HEK293T (cell line): ENCODE measurements around the gene OPA1.

Experiments used
- BHLHE40 ChIP-seq: fragments of 450-650 bp; IDR thresholded peaks from 2 replicates; pipeline ENCODE4 v1.6.1; 2016; ENCODE audit warnings: mild to moderate bottlenecking, moderate library complexity, borderline replicate concordance
- FOXA1 ChIP-seq: fragments of 450-650 bp; IDR thresholded peaks from 2 replicates; pipeline ENCODE4 v1.6.1; 2016; ENCODE audit warnings: mild to moderate bottlenecking
- FOXK2 ChIP-seq: fragments of 450-650 bp; IDR thresholded peaks from 2 replicates; pipeline ENCODE4 v1.6.1; 2016; ENCODE audit warnings: mild to moderate bottlenecking
- HDGF ChIP-seq: fragments of 450-650 bp; IDR thresholded peaks from 2 replicates; pipeline ENCODE4 v1.6.1; 2017; ENCODE audit warnings: antibody characterized with exemption, borderline replicate concordance
- L3MBTL2 ChIP-seq: fragments of 450-650 bp; conservative IDR thresholded peaks from 2 replicates; pipeline ENCODE4 v1.6.1; 2016; ENCODE audit warnings: mild to moderate bottlenecking
- PKNOX1 ChIP-seq: fragments of 450-650 bp; IDR thresholded peaks from 2 replicates; pipeline ENCODE4 v1.6.1; 2016
- SP1 ChIP-seq: fragments of 450-650 bp; IDR thresholded peaks from 2 replicates; pipeline ENCODE4 v1.6.1; 2017
- SUZ12 ChIP-seq: fragments of 450-650 bp; IDR thresholded peaks from 2 replicates; pipeline ENCODE4 v1.6.1; 2016; ENCODE audit warnings: mild to moderate bottlenecking
- TARDBP ChIP-seq: fragments of 450-650 bp; IDR thresholded peaks from 2 replicates; pipeline ENCODE4 v1.6.1; 2016
- ZNF384 ChIP-seq: fragments of 450-650 bp; IDR thresholded peaks from 2 replicates; pipeline ENCODE4 v1.6.1; 2016

GRCh38 chr3:193681631-193682030 lies 88.6 kb downstream of the OPA1 start:
- TF ChIP-seq HDGF, result no peak
- no peak for TF ChIP-seq PKNOX1
- TF ChIP-seq ZNF384, result no peak
- TF ChIP-seq FOXK2, result no peak
- no peak for TF ChIP-seq SP1
- TF ChIP-seq TARDBP, result no peak
- TF ChIP-seq L3MBTL2, result no peak
- TF ChIP-seq SUZ12, result no peak
- no peak for TF ChIP-seq FOXA1
- no peak for TF ChIP-seq BHLHE40
